Cardiac muscle cell (in vitro differentiated cells and primary cell): ENCODE measurements around the gene HSPB2. TPM values are rescaled to one million over a fixed set of nuclear protein-coding genes. Genes with fewer than 3 reads are reported as not detected.
A peak's percentile ranks its signal among the peaks of the same experiment; 100 is the strongest.

ENCODE experiments used
- DNase-seq, 2 donors: peaks; one replicate each; pipeline versions ENCODE4 v3.0.0 to v3.0.0-alpha.2; 2010 to 2017; ENCODE audit warnings: low read depth in 1 of 2, low spot score in 1 of 2
- H3K27ac ChIP-seq: fragments of 200-600 bp; sonication (generic); 2 replicates; pipeline ENCODE4 v1.5.1; 2016
- H3K27me3 ChIP-seq: fragments of 200-600 bp; sonication (generic); 2 replicates; pipeline ENCODE4 v1.6.0; 2016; ENCODE audit warnings: control low read depth
- H3K36me3 ChIP-seq: fragments of 200-600 bp; sonication (generic); 2 replicates; pipeline ENCODE4 v1.5.1; 2016; ENCODE audit warnings: control low read depth
- H3K4me1 ChIP-seq: fragments of 200-600 bp; sonication (generic); 2 replicates; pipeline ENCODE4 v1.8.1; 2017; ENCODE audit warnings: low read depth, mild to moderate bottlenecking, mixed run types
- H3K4me3 ChIP-seq: fragments of 200-600 bp; sonication (generic); 2 replicates; pipeline ENCODE4 v1.5.1; 2016; ENCODE audit warnings: mild to moderate bottlenecking
- H3K9me3 ChIP-seq: fragments of 200-600 bp; sonication (generic); 2 replicates; pipeline ENCODE4 v1.5.1; 2017; ENCODE audit warnings: low read depth, mild to moderate bottlenecking, control low read depth
- polyA plus RNA-seq: library from polyadenylated mRNA; unstranded; fragments of >200 nt; fragmentation: Nextera tagmentation; extraction: Ambion mirVana; gene quantifications from 2 replicates; pipeline ENCODE4 v1.2.1, GENCODE V29; 2016
- total RNA-seq: library from RNA; depleted of rRNA; stranded (reverse); fragments of >200 nt; gene quantifications from 2 replicates; pipeline ENCODE4 v1.2.3, GENCODE V29; 2016
- TF ChIP-seq, protein P1 (sequence below): IDR thresholded peaks from 2 replicates; pipeline ENCODE4 v1.5.1; 2012; ENCODE audit warnings: low read depth, mild to moderate bottlenecking, low read length

The HSPB2 gene
- total and polyA plus RNA-seq, 2 experiments from 2014 or later: 0.36 to 6.6 TPM

DNA sequence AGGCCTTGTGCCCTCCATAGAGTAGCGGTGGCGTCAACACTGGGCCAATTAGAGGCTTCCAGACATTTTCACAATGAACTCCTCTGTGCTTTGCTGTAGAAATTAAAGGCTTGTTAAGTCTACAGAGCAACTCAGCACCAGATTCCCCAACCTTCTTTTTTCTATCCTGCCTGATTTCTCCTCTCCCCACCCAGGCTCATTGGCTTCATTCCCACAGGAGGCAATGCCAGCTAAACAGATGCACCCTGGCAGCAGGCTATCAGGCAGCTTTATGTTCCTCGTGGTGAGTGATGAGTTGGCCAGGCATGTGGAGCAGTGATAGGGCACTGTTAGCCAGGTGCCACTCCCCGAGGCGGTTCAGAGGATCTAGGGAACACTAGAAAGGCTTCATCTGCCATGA is 29.4 kb downstream of the HSPB2 start:
- H3K9me3 ChIP-seq: no peaks in the 10 kb centered on the region
- H3K27ac ChIP-seq: no peak overlapping the region
- no peak for DNase-seq
- H3K27me3 ChIP-seq: no peaks in the 10 kb centered on the region
- H3K36me3 ChIP-seq: no peaks in the 10 kb centered on the region
- H3K4me3 ChIP-seq: no peak overlapping the region
- H3K4me1 ChIP-seq: peaks cover 19% of the 10 kb centered on the region
- TF ChIP-seq, protein P1, sequence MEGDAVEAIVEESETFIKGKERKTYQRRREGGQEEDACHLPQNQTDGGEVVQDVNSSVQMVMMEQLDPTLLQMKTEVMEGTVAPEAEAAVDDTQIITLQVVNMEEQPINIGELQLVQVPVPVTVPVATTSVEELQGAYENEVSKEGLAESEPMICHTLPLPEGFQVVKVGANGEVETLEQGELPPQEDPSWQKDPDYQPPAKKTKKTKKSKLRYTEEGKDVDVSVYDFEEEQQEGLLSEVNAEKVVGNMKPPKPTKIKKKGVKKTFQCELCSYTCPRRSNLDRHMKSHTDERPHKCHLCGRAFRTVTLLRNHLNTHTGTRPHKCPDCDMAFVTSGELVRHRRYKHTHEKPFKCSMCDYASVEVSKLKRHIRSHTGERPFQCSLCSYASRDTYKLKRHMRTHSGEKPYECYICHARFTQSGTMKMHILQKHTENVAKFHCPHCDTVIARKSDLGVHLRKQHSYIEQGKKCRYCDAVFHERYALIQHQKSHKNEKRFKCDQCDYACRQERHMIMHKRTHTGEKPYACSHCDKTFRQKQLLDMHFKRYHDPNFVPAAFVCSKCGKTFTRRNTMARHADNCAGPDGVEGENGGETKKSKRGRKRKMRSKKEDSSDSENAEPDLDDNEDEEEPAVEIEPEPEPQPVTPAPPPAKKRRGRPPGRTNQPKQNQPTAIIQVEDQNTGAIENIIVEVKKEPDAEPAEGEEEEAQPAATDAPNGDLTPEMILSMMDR: no peak

DNA sequence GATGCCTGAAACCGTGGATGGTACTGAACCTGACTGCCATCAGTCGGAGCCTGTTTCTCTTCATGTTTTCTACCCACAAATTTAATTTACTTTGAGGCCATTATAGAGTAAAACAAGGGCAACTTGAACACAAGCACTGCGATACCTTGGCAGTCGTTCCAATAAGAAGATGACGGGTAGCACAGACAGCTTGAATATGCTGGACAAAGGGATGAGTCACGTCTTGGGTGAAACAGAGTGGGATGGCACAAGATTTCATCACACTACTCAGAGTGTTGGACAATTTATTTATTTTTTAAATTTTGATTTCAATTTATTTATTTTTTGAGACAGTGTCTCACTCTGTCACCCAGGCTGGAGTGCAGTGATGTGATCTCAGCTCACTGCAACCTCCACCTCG is 30.3 kb downstream of the HSPB2 start:
- TF ChIP-seq, protein P1: no peak
- peak in 1 of 2 donors; percentile 77 for DNase-seq
- no peaks in the 10 kb centered on the region for H3K27me3 ChIP-seq
- no peak overlapping the region for H3K4me3 ChIP-seq
- H3K36me3 ChIP-seq: no peaks in the 10 kb centered on the region
- peaks cover 20% of the 10 kb centered on the region for H3K4me1 ChIP-seq
- H3K9me3 ChIP-seq: no peaks in the 10 kb centered on the region
- no peak overlapping the region for H3K27ac ChIP-seq

DNA sequence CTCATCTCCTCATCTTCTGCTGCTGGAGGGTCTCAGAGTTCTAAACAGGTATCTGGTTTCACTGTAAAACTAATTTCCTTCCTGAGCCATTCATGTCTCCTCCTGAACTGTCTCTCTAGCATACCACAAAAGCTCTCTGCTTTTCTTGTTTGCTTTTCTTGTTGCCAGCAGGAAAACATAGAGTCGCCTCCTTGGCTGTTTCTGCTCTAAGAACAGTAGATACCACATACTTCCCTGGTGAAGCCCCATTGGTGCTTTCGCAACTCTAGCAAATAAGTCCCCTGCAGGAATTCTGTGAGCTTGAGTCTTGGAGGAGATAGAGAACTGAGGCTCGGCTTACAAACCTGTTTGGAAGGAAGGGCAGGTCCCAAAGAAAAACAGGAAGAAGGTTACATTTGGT is 31.6 kb downstream of the HSPB2 start:
- peak in 1 of 2 donors; percentile 88 for DNase-seq
- H3K27ac ChIP-seq: peak overlapping the region; percentile 58
- no peaks in the 10 kb centered on the region for H3K27me3 ChIP-seq
- no peaks in the 10 kb centered on the region for H3K36me3 ChIP-seq
- no peaks in the 10 kb centered on the region for H3K9me3 ChIP-seq
- no peak overlapping the region for H3K4me3 ChIP-seq
- TF ChIP-seq, protein P1: no peak
- H3K4me1 ChIP-seq: peaks cover 6% of the 10 kb centered on the region

DNA sequence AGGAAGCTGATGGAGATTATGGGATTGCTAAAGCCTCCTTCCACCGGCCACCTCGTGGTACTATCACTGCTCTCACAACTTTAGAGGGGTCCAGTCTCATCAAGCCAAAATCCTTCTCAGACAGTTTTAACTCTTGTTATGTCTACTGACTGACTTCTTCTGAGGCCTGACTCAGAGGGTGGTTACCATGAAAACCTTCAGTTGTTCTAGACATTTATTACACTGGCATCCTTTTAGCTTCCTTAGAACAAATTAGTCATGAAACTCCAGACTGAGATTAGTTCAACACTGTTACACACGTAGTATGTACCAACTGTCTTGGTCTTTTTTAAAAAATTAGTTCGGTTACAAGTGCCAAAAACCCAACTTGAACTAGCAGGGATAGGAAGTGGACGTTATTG is 32.1 kb downstream of the HSPB2 start:
- no peak overlapping the region for H3K4me3 ChIP-seq
- peak overlapping the region; percentile 58 for H3K27ac ChIP-seq
- no peaks in the 10 kb centered on the region for H3K36me3 ChIP-seq
- TF ChIP-seq, protein P1: no peak
- H3K27me3 ChIP-seq: no peaks in the 10 kb centered on the region
- no peaks in the 10 kb centered on the region for H3K9me3 ChIP-seq
- DNase-seq: peak in 1 of 2 donors; percentile 81
- peaks cover 8% of the 10 kb centered on the region for H3K4me1 ChIP-seq

DNA sequence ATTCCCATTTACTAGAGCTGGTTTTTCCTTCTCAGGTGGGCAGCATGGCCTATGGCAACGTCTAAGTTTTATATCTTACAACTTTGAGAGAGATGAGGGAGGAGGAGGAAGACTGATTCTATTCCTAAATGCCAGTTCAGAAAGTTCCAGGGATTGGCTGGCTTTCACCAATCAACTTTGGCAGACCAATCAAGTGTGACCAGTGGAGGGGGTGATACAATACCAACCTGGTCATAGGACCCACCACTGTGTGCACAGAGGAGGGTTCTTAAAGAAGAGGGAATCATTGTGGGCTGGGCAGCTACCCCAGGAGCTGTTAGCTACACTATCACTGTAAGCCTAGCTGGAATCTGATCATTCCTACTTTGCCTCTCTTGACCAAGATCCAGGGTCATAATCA is 32.7 kb downstream of the HSPB2 start:
- Histone ChIP-seq H3K9me3 (no peaks in the 10 kb centered on the region), H3K27ac (no peak overlapping the region), H3K4me3 (no peak overlapping the region), H3K27me3 (no peaks in the 10 kb centered on the region), H3K4me1 (peaks cover 11% of the 10 kb centered on the region), H3K36me3 (no peaks in the 10 kb centered on the region)
- no peak for DNase-seq
- TF ChIP-seq, protein P1: no peak

DNA sequence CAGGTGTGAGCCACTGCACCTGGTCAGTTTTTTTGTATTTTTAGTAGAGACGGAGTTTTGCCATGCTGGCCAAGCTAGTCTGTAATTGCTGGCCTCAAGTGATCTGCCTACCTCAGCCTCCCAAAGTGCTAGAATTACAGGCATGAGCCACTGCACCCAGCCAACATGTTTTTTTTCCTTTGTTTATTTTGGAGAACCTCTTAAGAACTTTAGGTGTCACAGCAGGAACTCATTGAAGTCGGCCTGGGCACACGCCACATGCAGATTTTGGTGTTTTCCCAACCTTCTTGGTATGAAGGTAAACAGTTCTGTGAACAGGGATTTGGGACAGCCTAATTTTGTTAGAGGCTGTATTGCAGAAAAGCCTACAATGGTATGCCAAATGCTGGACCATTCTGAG is 34.0 kb downstream of the HSPB2 start:
- no peak overlapping the region for H3K27ac ChIP-seq
- no peak for DNase-seq
- H3K36me3 ChIP-seq: no peaks in the 10 kb centered on the region
- no peak overlapping the region for H3K4me3 ChIP-seq
- TF ChIP-seq, protein P1: no peak
- H3K4me1 ChIP-seq: peaks cover 11% of the 10 kb centered on the region
- no peaks in the 10 kb centered on the region for H3K9me3 ChIP-seq
- H3K27me3 ChIP-seq: no peaks in the 10 kb centered on the region
